H9 (cell line): Measurements from ENCODE around the gene RPS6KA4. TPM values are rescaled to one million over a fixed set of nuclear protein-coding genes. Genes with fewer than 3 reads are reported as not detected.

Source experiments
- DNase-seq: peaks from one replicate; pipeline ENCODE4 v3.0.0-alpha.2; 2017
- H2AFZ ChIP-seq: one replicate; pipeline ENCODE4 v1.6.1; 2013; ENCODE audit warnings: mild to moderate bottlenecking, low read length, control low read depth, moderate library complexity
- H2AK5ac ChIP-seq: 2 replicates; pipeline ENCODE4 v1.6.1; 2013; ENCODE audit warnings: low read length, control low read depth, mixed read lengths; ENCODE audit not compliant: insufficient read length
- H2BK120ac ChIP-seq: one replicate; pipeline ENCODE4 v1.6.1; 2013; ENCODE audit warnings: low read depth, mild to moderate bottlenecking, low read length, control low read depth, inconsistent platforms; ENCODE audit not compliant: poor library complexity, severe bottlenecking
- H2BK12ac ChIP-seq: 2 replicates; pipeline ENCODE4 v1.6.1; 2013; ENCODE audit warnings: low read length, control low read depth, mixed read lengths, low read depth; ENCODE audit not compliant: insufficient read length
- H2BK15ac ChIP-seq: 2 replicates; pipeline ENCODE4 v1.6.1; 2013; ENCODE audit warnings: low read depth, low read length, control low read depth
- H2BK20ac ChIP-seq: one replicate; pipeline ENCODE4 v1.6.1; 2013; ENCODE audit warnings: low read depth, mild to moderate bottlenecking, low read length, control low read depth, inconsistent platforms; ENCODE audit not compliant: poor library complexity, severe bottlenecking
- H2BK5ac ChIP-seq: 2 replicates; pipeline ENCODE4 v1.6.1; 2013; ENCODE audit warnings: low read length, control low read depth, mixed read lengths; ENCODE audit not compliant: insufficient read length
- H3K14ac ChIP-seq: 2 replicates; pipeline ENCODE4 v1.6.1; 2013; ENCODE audit warnings: low read length, control low read depth; ENCODE audit not compliant: insufficient read depth
- H3K18ac ChIP-seq: 2 replicates; pipeline ENCODE4 v1.6.1; 2013; ENCODE audit warnings: low read depth, mild to moderate bottlenecking, mixed read lengths, low read length, control low read depth; ENCODE audit not compliant: insufficient read length
- H3K23ac ChIP-seq: 2 replicates; pipeline ENCODE4 v1.6.1; 2013; ENCODE audit warnings: low read length, control low read depth, mixed read lengths, low read depth; ENCODE audit not compliant: insufficient read length
- H3K23me2 ChIP-seq: 2 replicates; pipeline ENCODE4 v1.6.1; 2013; ENCODE audit warnings: low read depth, mild to moderate bottlenecking, mixed read lengths, low read length, control low read depth; ENCODE audit not compliant: insufficient read length, poor library complexity, severe bottlenecking
- H3K27ac ChIP-seq: 2 replicates; pipeline ENCODE4 v1.5.1; 2013; ENCODE audit warnings: low read length, control low read depth, mixed read lengths, low read depth; ENCODE audit not compliant: insufficient read length
- H3K27me3 ChIP-seq: 2 replicates; pipeline ENCODE4 v1.6.1; 2013; ENCODE audit warnings: low read length, control low read depth, inconsistent platforms; ENCODE audit not compliant: insufficient read depth
- H3K4ac ChIP-seq: 2 replicates; pipeline ENCODE4 v1.6.1; 2013; ENCODE audit warnings: low read depth, mild to moderate bottlenecking, control low read depth, inconsistent platforms, low read length, moderate library complexity
- H3K4me1 ChIP-seq: 2 replicates; pipeline ENCODE4 v1.6.1; 2013; ENCODE audit warnings: low read length, control low read depth, inconsistent platforms; ENCODE audit not compliant: insufficient read depth
- H3K4me2 ChIP-seq: 2 replicates; pipeline ENCODE4 v1.6.1; 2013; ENCODE audit warnings: low read length, control low read depth, mixed read lengths; ENCODE audit not compliant: insufficient read length, insufficient read depth
- H3K56ac ChIP-seq: 2 replicates; pipeline ENCODE4 v1.6.1; 2013; ENCODE audit warnings: low read depth, mild to moderate bottlenecking, mixed read lengths, low read length, control low read depth; ENCODE audit not compliant: insufficient read length
- H3K79me1 ChIP-seq: 2 replicates; pipeline ENCODE4 v1.6.1; 2013; ENCODE audit warnings: low read depth, mild to moderate bottlenecking, moderate library complexity, low read length, control low read depth, inconsistent platforms; ENCODE audit not compliant: insufficient read depth, poor library complexity, severe bottlenecking
- H3K79me2 ChIP-seq: 2 replicates; pipeline ENCODE4 v1.6.1; 2013; ENCODE audit warnings: low read length, control low read depth, inconsistent platforms; ENCODE audit not compliant: insufficient read depth
- H3K9ac ChIP-seq: 2 replicates; pipeline ENCODE4 v1.6.1; 2013; ENCODE audit warnings: low read length, control low read depth, mixed read lengths; ENCODE audit not compliant: insufficient read length; ENCODE audit errors: extremely low read depth
- H3K9me3 ChIP-seq: one replicate; pipeline ENCODE4 v1.6.1; 2013; ENCODE audit warnings: low read depth, low read length, inconsistent platforms; ENCODE audit not compliant: control insufficient read depth
- H3T11ph ChIP-seq: one replicate; pipeline ENCODE4 v1.6.1; 2013; ENCODE audit warnings: mild to moderate bottlenecking, low read length, control low read depth, inconsistent platforms
- H4K20me1 ChIP-seq: one replicate; pipeline ENCODE4 v1.6.1; 2013; ENCODE audit not compliant: control insufficient read depth, insufficient read length, insufficient read depth
- H4K5ac ChIP-seq: 2 replicates; pipeline ENCODE4 v1.6.1; 2013; ENCODE audit warnings: low read depth, mild to moderate bottlenecking, mixed read lengths, low read length, control low read depth; ENCODE audit not compliant: insufficient read length
- H4K8ac ChIP-seq: replicated peaks from 2 replicates; pipeline ENCODE4 v1.6.1; 2013; ENCODE audit warnings: low read length, control low read depth, mixed read lengths, low read depth; ENCODE audit not compliant: insufficient read length
- H4K91ac ChIP-seq: 2 replicates; pipeline ENCODE4 v1.6.1; 2013; ENCODE audit warnings: low read depth, mild to moderate bottlenecking, moderate library complexity, mixed read lengths, low read length, control low read depth; ENCODE audit not compliant: insufficient read length
- H3K27ac Mint-ChIP-seq, 3 experiments: 2 replicates in 2 of 3; 3 replicates in 1 of 3; pipeline ENCODE4 v1.8.0; 2020 to 2021; ENCODE audit warnings: mixed read lengths in 3 of 3, mild to moderate bottlenecking in 1 of 3, moderate library complexity in 1 of 3
- H3K27me3 Mint-ChIP-seq: 2 replicates; pipeline ENCODE4 v1.8.0; 2021; ENCODE audit warnings: low read depth, mild to moderate bottlenecking, moderate library complexity, mixed read lengths
- H3K36me3 Mint-ChIP-seq, 3 experiments: 2 replicates in 2 of 3; 3 replicates in 1 of 3; pipeline ENCODE4 v1.8.0; 2020 to 2021; ENCODE audit warnings: low read depth in 3 of 3, mixed read lengths in 3 of 3; ENCODE audit not compliant: insufficient read depth in 1 of 3
- H3K4me1 Mint-ChIP-seq, 2 experiments: 2 replicates each; pipeline ENCODE4 v1.8.0; 2020; ENCODE audit warnings: mixed read lengths in 2 of 2
- H3K4me3 Mint-ChIP-seq, 2 experiments: 2 replicates in 1 of 2; 3 replicates in 1 of 2; pipeline ENCODE4 v1.8.0; 2020 to 2021; ENCODE audit warnings: mild to moderate bottlenecking in 2 of 2, mixed read lengths in 2 of 2, moderate library complexity in 1 of 2
- H3K9me3 Mint-ChIP-seq, 2 experiments: 2 replicates in 1 of 2; 3 replicates in 1 of 2; pipeline ENCODE4 v1.8.0; 2020; ENCODE audit warnings: mild to moderate bottlenecking in 2 of 2, mixed read lengths in 2 of 2, moderate library complexity in 1 of 2
- CTCF ChIP-seq: fragments of 200-600 bp; sonication (generic); conservative IDR thresholded peaks from 3 replicates; pipeline ENCODE4 v1.8.0; 2021; ENCODE audit warnings: antibody characterized with exemption, mild to moderate bottlenecking
- WGBS: extraction: QIAGEN DNeasy Blood & Tissue Kit; methylation state at CpG from one replicate; pipeline ENCODE4 v1.1.7; 2013; ENCODE audit warnings: missing lambda C conversion rate, low lambda C conversion rate, mixed read lengths; ENCODE audit not compliant: insufficient read length; ENCODE audit errors: extremely low coverage; 5-methylcytosine and 5-hydroxymethylcytosine counted together
- total RNA-seq: library from RNA; stranded (reverse); gene quantifications from 2 replicates; pipeline ENCODE4 v1.2.1, GENCODE V29; 2021

The RPS6KA4 gene
- total RNA-seq, 1 experiment from 2014 or later: 10.8 TPM

GRCh38 chr11:64410404-64410734 is 51.4 kb downstream of the RPS6KA4 start:
- no peak overlapping the region for H4K91ac ChIP-seq
- H3K18ac ChIP-seq: no peak overlapping the region
- no peaks in the 10 kb centered on the region; the same call in 1 of the 2 replicates for H3K27me3 ChIP-seq
- no peak overlapping the region for H2BK12ac ChIP-seq
- H3K4me1 ChIP-seq: no peaks in the 10 kb centered on the region; the same call in 1 of the 2 replicates
- H4K5ac ChIP-seq: no peak overlapping the region
- Mint-ChIP-seq H3K4me1 (peaks cover 18 to 33% of the 10 kb centered on the region in 2 experiments), H3K36me3 (no peaks in the 10 kb centered on the region), H3K9me3 (no peaks in the 10 kb centered on the region), H3K27ac (no peak overlapping the region), H3K4me3 (no peak overlapping the region), H3K27me3 (peaks cover 11% of the 10 kb centered on the region)
- no peak overlapping the region for H3K9ac ChIP-seq
- H3K23ac ChIP-seq: no peak overlapping the region
- H4K8ac ChIP-seq: no peak overlapping the region
- H3K79me1 ChIP-seq: no peaks in the 10 kb centered on the region
- H3T11ph ChIP-seq: no peak overlapping the region
- no peak overlapping the region for H3K14ac ChIP-seq
- no peak overlapping the region for H3K4me2 ChIP-seq
- WGBS: no CpG with 5 or more reads among the region's 7 CpGs
- no peak overlapping the region for H2BK20ac ChIP-seq
- H3K9me3 ChIP-seq: no peaks in the 10 kb centered on the region
- no peak overlapping the region for H2BK15ac ChIP-seq
- H2BK120ac ChIP-seq: no peak overlapping the region
- DNase-seq: no peak
- no peak overlapping the region for H3K27ac ChIP-seq
- no peak for TF ChIP-seq CTCF
- no peaks in the 10 kb centered on the region for H3K23me2 ChIP-seq
- no peak overlapping the region for H2BK5ac ChIP-seq
- no peaks in the 10 kb centered on the region for H3K79me2 ChIP-seq
- H3K56ac ChIP-seq: no peak overlapping the region
- no peak overlapping the region for H2AFZ ChIP-seq
- no peak overlapping the region for H3K4ac ChIP-seq
- no peaks in the 10 kb centered on the region for H4K20me1 ChIP-seq
- H2AK5ac ChIP-seq: no peak overlapping the region
